Smooth muscle cell (in vitro differentiated cells): ENCODE measurements around the gene NATD1. TPM values are rescaled to one million over a fixed set of nuclear protein-coding genes. Genes with fewer than 3 reads are reported as not detected.
"Not testable (repeated sequence)": the region's sequence is repeated elsewhere in the genome, so short reads cannot be mapped to it uniquely, and the experiment has no call there.

Source experiments
- DNase-seq: peaks from one replicate; lab custom pipeline; 2025; ENCODE audit not compliant: unreplicated experiment; lab: John Stamatoyannopoulos, UW
- H2AFZ ChIP-seq: fragments of 200-600 bp; sonication (generic); 2 replicates; pipeline ENCODE4 v1.6.0; 2016; ENCODE audit warnings: antibody characterized with exemption, low read depth, mild to moderate bottlenecking
- H3F3A ChIP-seq: fragments of 200-600 bp; sonication (generic); 2 replicates; pipeline ENCODE4 v1.6.0; 2017; ENCODE audit warnings: antibody characterized with exemption, low read depth
- H3K27ac ChIP-seq: fragments of 200-600 bp; sonication (generic); 2 replicates; pipeline ENCODE4 v1.5.1; 2016; ENCODE audit warnings: low read depth, mild to moderate bottlenecking
- H3K27me3 ChIP-seq: fragments of 200-600 bp; sonication (generic); 2 replicates; pipeline ENCODE4 v1.6.1; 2016; ENCODE audit warnings: low read depth, mild to moderate bottlenecking
- H3K36me3 ChIP-seq: fragments of 200-600 bp; sonication (generic); 2 replicates; pipeline ENCODE4 v1.5.1; 2016; ENCODE audit warnings: low read depth
- H3K4me1 ChIP-seq: fragments of 200-600 bp; sonication (generic); 2 replicates; pipeline ENCODE4 v1.5.1; 2016; ENCODE audit warnings: low read depth
- H3K4me2 ChIP-seq: fragments of 200-600 bp; sonication (generic); 2 replicates; pipeline ENCODE4 v1.6.0; 2016; ENCODE audit warnings: mild to moderate bottlenecking
- H3K4me3 ChIP-seq: fragments of 200-600 bp; sonication (generic); 2 replicates; pipeline ENCODE4 v1.5.1; 2016; ENCODE audit warnings: mild to moderate bottlenecking
- H3K79me2 ChIP-seq: fragments of 200-600 bp; sonication (generic); 2 replicates; pipeline ENCODE4 v1.6.0; 2016; ENCODE audit warnings: low read depth, mild to moderate bottlenecking
- H3K9ac ChIP-seq: fragments of 200-600 bp; sonication (generic); 2 replicates; pipeline ENCODE4 v1.6.0; 2016; ENCODE audit warnings: low read depth
- H3K9me3 ChIP-seq: fragments of 200-600 bp; sonication (generic); replicated peaks from 2 replicates; pipeline ENCODE4 v1.5.1; 2016; ENCODE audit warnings: low read depth
- H4K20me1 ChIP-seq: fragments of 200-600 bp; sonication (generic); 2 replicates; pipeline ENCODE4 v1.6.0; 2016; ENCODE audit warnings: low read depth
- WGBS: methylation state at CpG from one replicate; pipeline ENCODE4 v1.1.7; 2016; ENCODE audit warnings: low lambda C conversion rate; 5-methylcytosine and 5-hydroxymethylcytosine counted together
- polyA plus RNA-seq: library from polyadenylated mRNA; unstranded; fragments of >200 nt; fragmentation: Nextera tagmentation; extraction: Ambion mirVana; gene quantifications from 2 replicates; pipeline ENCODE4 v1.2.1, GENCODE V29; 2016
- total RNA-seq: library from RNA; depleted of rRNA; stranded (reverse); fragments of >200 nt; gene quantifications from 2 replicates; pipeline ENCODE4 v1.2.3, GENCODE V29; 2014
- TF ChIP-seq, protein P1 (sequence below): fragments of 200-600 bp; sonication (generic); IDR thresholded peaks from 2 replicates; pipeline ENCODE4 v1.5.1; 2017; ENCODE audit warnings: borderline replicate concordance, mild to moderate bottlenecking, antibody characterized with exemption; ENCODE audit not compliant: insufficient read depth, poor library complexity, severe bottlenecking

NATD1 gene
- total and polyA plus RNA-seq, 2 experiments from 2014 or later: 2.2 to 2.7 TPM

DNA sequence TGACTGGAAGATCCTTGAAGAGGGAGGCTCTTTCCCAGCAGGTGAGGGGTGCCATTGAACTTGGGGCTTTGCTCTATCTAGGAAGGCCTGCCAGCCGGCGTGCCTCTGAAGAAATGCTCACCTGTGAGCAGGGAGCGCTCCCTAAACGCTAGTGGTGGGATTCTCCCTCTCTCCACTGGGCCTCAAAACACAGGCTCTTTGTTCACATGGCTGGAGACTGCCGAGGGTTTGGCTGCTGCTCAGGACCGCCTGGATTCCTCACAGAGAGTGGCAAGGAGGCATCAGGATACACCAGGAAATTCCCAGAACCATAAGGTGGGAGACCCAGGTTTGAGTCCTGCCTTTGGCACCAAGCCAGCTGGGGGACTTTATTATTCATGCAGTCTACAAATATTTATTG, 21.7 kb downstream of the NATD1 start:
- Histone ChIP-seq H3K9ac (no peak overlapping the region), H4K20me1 (no peaks in the 10 kb centered on the region), H3K4me3 (no peak overlapping the region), H3K4me2 (no peak overlapping the region), H2AFZ (no peak overlapping the region), H3K27ac (no peak overlapping the region), H3K27me3 (no peaks in the 10 kb centered on the region), H3K79me2 (no peaks in the 10 kb centered on the region), H3K9me3 (no peaks in the 10 kb centered on the region), H3K36me3 (no peaks in the 10 kb centered on the region), H3K4me1 (no peaks in the 10 kb centered on the region), H3F3A (no peaks in the 10 kb centered on the region)
- 86% methylated on average over 6 of the region's 6 CpGs for WGBS
- DNase-seq: no peak
- TF ChIP-seq, protein P1, sequence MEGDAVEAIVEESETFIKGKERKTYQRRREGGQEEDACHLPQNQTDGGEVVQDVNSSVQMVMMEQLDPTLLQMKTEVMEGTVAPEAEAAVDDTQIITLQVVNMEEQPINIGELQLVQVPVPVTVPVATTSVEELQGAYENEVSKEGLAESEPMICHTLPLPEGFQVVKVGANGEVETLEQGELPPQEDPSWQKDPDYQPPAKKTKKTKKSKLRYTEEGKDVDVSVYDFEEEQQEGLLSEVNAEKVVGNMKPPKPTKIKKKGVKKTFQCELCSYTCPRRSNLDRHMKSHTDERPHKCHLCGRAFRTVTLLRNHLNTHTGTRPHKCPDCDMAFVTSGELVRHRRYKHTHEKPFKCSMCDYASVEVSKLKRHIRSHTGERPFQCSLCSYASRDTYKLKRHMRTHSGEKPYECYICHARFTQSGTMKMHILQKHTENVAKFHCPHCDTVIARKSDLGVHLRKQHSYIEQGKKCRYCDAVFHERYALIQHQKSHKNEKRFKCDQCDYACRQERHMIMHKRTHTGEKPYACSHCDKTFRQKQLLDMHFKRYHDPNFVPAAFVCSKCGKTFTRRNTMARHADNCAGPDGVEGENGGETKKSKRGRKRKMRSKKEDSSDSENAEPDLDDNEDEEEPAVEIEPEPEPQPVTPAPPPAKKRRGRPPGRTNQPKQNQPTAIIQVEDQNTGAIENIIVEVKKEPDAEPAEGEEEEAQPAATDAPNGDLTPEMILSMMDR: no peak

DNA sequence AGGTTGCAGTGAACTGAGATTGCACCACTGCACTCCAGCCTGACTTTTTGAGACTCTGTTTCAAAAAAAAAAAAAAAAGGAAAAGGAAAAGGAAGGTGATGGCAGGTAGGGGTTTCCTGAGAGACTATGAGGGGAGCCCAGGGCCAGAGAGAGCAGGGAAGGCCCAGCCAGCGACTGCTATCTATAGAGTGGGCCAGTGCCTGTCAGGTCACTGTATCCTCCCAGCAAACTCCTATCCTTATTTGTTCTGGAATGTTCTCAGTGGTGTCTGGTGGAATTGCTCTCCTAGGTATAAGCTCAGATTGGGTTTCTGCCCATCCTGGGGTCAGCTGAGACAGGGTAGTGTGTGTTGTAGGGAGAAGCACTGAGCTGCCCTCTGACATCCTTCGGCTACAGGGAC, 24.4 kb downstream of the NATD1 start:
- no peaks in the 10 kb centered on the region for H3K9me3 ChIP-seq
- H3K79me2 ChIP-seq: no peaks in the 10 kb centered on the region
- no peak overlapping the region for H3K9ac ChIP-seq
- H4K20me1 ChIP-seq: no peaks in the 10 kb centered on the region
- no peak overlapping the region for H3K27ac ChIP-seq
- DNase-seq: no peak
- no peak overlapping the region for H2AFZ ChIP-seq
- TF ChIP-seq, protein P1: no peak
- H3K4me2 ChIP-seq: no peak overlapping the region
- WGBS: 100% methylated on average over 2 of the region's 2 CpGs
- H3K36me3 ChIP-seq: no peaks in the 10 kb centered on the region
- H3K4me3 ChIP-seq: no peak overlapping the region
- no peaks in the 10 kb centered on the region for H3F3A ChIP-seq
- no peaks in the 10 kb centered on the region for H3K27me3 ChIP-seq
- H3K4me1 ChIP-seq: no peaks in the 10 kb centered on the region

DNA sequence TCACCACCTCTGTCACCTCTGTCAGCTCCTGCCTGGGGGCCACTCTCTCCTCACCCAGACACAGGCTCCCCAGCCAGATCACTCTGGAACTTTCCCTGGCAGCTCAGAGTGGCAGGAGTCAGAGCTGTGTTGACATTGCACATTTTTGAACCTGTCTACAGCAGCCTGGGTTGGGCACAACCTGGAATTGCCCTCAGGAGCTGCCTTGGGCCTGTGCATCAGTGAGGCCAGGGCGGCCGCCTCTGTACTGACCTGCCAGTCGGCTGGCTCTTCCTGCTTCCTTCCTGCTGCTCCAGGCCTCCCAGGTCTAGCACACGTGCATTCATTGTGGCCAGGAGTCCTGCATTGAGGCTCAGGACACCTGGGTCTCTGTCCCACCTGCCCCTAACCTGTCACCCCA, 25.1 kb downstream of the NATD1 start:
- no peak overlapping the region for H3K4me3 ChIP-seq
- no peaks in the 10 kb centered on the region for H3K79me2 ChIP-seq
- no peaks in the 10 kb centered on the region for H3F3A ChIP-seq
- no peak overlapping the region for H3K4me2 ChIP-seq
- no peaks in the 10 kb centered on the region for H3K9me3 ChIP-seq
- TF ChIP-seq, protein P1: no peak
- H3K9ac ChIP-seq: no peak overlapping the region
- no peak overlapping the region for H3K27ac ChIP-seq
- no peak overlapping the region for H2AFZ ChIP-seq
- DNase-seq: no peak
- no peaks in the 10 kb centered on the region for H3K4me1 ChIP-seq
- 80% methylated on average over 4 of the region's 4 CpGs for WGBS
- H3K27me3 ChIP-seq: no peaks in the 10 kb centered on the region
- no peaks in the 10 kb centered on the region for H3K36me3 ChIP-seq
- H4K20me1 ChIP-seq: no peaks in the 10 kb centered on the region

DNA sequence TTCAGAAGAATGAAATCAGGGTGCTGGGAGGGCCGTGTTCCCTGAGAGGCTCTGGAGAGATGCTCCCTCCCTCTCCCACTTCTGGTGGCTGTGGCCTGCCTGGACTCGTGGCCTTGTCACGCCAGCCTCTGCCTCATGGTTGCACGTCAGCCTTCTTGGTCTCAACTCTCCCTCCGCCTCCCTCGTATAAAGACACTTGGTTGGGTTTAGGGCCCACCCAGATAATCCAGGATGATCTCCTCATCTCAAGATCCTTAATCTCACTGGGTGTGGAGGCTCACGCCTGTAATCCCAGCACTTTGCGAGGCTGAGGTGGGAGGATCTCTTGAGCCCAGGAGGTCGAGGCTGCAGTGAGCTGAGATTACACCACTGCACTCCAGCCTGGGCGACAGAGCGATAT, 25.9 kb downstream of the NATD1 start:
- not testable (repeated sequence) for H4K20me1 ChIP-seq, H3K79me2 ChIP-seq, H3K9ac ChIP-seq, H3K4me1 ChIP-seq, H3K4me3 ChIP-seq, H3K27me3 ChIP-seq, H3K9me3 ChIP-seq, H3F3A ChIP-seq, H2AFZ ChIP-seq, H3K27ac ChIP-seq, H3K36me3 ChIP-seq, DNase-seq, H3K4me2 ChIP-seq
- WGBS: 86% methylated on average over 11 of the region's 11 CpGs
